GM19467 (cell line): ENCODE measurements around the gene MAGI3.

Source experiments
- ATAC-seq: cut with Tn5 transposase; IDR thresholded peaks from one replicate; pipeline ENCODE4 v1.9.1; 2021; ENCODE audit warnings: mild to moderate bottlenecking, moderate library complexity; ENCODE audit not compliant: unreplicated experiment

MAGI3 gene

GRCh38 chr1:113641396-113641795, 251.1 kb downstream of the MAGI3 start:
- no peak for ATAC-seq

DNA sequence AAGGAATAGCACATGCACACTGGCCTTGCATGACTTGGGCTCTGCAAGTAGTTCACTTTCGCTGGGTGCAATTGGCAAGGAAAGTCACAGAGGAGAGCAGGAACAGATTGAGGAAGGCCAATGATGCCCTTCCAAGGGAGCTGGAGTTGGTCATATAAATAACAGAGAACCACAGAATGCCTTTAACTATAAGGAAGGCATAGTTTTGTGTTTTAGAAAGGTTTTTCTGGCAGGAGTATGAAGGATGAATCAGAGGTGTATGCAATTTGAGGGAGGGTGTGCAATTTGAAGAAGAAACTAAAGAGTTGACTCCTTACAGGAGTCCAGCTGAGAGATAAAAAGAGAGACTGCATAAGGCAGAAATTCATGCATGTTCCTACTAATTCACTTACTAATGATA, 256.8 kb downstream of the MAGI3 start:
- ATAC-seq, result no peak

- ATAC-seq, result no peak
These were observed 258.2 kb downstream of the MAGI3 start for GRCh38 chr1:113648478-113648877.

- ATAC-seq, result no peak
These were observed 262.5 kb downstream of the MAGI3 start for GRCh38 chr1:113652771-113653170.

GRCh38 chr1:113653741-113654140, 263.4 kb downstream of the MAGI3 start:
- no peak for ATAC-seq

- ATAC-seq, result no peak
These were observed 264.6 kb downstream of the MAGI3 start for GRCh38 chr1:113654883-113655282.

DNA sequence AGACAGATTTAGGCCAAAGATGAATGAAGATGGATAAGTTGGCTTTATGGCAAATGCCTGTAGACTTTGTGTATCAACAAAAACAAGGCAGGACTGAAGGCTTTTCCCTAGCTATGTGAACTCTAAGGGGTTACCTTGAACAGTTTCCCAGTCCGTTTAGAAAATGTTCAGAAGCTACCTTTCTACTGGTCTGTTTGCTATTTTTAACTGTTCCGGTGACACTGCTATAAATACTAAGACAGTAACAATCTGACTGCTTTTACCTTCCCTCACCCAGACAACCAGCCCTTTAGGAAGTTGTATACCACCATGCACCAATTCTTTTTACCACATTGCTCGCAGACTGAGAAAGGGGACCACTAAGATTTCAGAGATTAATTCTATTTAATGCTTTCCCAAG, 266.8 kb downstream of the MAGI3 start:
- no peak for ATAC-seq

DNA sequence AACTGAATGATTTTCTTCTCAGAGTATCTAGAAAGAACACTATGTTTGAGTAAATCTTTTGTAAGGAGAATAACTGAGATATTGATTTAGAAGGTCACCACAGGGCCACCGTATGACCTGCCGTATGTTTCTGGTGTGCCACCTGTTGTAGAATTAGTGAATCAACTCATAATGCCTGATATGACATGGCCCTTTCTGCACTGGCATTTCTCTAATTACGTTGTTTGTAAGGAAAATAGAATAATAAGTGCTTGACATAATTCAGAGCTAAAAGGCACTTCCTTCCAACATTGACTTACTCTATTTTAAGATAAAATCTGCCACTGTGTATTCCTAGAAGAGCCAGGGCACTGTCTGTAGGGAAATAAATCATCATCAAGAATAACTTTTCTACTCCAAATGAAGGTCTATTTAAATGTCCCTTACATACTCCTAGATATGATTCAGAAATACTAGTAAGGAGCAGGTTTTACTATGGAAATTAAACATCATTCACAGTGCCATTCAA, 267.3 kb downstream of the MAGI3 start:
- no peak for ATAC-seq

DNA sequence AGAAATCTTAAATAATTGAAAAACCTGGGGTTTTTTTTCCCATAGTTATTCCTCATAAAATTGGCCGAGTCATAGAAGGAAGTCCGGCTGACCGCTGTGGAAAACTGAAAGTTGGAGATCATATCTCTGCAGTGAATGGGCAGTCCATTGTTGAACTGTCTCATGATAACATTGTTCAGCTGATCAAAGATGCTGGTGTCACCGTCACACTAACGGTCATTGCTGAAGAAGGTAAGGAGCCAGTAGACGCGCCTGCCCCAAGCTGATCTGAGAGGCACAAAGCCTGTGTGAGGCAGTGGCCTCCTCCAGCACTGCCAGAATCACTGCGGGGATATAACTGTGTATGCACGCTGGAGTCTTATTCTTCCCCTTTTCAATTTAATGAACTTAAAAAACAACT, 268.7 kb downstream of the MAGI3 start:
- no peak for ATAC-seq

DNA sequence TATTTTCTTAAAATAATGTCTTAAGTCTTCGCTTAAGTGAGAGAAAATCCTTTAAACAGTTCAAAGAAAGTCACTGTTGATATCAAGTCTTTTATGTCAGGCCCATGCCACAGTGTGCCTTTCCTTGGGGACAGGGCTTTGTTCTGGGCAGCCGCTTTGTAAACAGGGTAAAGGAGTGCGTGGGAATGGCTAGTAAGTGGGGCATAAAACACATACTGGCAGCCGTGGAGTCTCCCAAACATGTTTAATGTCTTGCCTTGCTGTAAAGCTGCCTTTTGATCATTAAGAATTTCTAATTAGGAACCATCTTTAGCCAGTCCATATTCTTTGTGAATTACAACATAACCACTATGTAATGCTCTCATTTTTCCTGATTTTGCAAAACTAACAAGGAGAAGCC, 269.2 kb downstream of the MAGI3 start:
- no peak for ATAC-seq

- no peak for ATAC-seq
These were observed 269.8 kb downstream of the MAGI3 start for GRCh38 chr1:113660088-113660487.

DNA sequence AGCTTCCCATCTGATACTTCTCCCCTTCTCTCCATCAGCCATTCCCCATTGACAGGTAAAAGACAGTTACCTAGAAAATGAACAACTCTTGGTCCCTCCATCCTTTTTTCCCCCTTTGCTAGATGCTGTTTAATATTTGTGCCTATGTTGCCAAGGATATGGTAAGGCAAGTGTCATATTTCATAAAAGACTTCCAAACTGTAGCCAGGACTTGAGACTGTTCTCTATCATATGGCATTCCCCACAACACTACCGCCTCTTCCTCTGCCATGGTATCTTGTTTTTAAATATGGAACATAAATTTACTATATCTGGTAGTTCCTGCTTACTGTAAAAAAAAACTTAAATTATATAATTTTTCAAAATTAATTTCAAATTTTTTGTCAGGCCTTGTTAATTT, 271.8 kb downstream of the MAGI3 start:
- ATAC-seq, result no peak

- ATAC-seq, result no peak
These were observed 273.0 kb downstream of the MAGI3 start for GRCh38 chr1:113663165-113663951.

DNA sequence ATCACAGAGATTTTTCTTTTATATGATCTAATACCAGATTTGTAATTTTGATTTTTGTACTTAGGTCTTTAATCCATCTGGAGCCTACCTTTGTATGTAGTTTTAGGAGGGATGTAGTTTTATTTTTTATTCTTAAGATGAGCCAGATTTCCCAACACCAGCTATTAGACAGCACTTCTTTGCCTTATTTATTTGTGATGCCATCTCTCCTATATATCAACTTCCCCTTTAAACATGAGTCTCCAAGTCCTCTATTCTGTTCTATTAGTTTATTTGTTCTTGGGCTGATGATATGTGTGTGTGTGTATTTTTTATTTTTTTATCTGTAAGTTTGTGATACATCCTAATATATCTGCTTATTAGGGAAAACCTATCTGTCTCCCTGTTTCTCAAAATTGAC, 274.8 kb downstream of the MAGI3 start:
- ATAC-seq, result no peak

DNA sequence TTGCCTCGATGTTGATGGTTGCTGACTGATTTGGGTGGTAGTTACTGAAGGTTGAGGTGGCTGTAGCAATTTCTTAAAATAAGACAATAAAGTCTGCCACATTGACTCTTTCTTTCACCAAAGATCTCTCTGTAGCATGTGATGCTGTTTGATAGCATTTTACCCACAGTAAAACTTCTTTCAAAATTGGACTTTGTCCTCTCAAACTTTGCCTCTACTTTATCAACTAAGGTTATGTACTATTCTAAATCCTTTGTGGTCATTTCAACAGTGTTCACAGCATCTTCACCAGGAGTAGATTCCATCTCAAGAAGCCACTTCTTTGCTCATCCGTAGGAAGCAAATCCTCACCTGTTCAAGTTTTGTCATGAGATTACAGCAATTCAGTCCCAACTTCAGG, 275.8 kb downstream of the MAGI3 start:
- ATAC-seq, result no peak

DNA sequence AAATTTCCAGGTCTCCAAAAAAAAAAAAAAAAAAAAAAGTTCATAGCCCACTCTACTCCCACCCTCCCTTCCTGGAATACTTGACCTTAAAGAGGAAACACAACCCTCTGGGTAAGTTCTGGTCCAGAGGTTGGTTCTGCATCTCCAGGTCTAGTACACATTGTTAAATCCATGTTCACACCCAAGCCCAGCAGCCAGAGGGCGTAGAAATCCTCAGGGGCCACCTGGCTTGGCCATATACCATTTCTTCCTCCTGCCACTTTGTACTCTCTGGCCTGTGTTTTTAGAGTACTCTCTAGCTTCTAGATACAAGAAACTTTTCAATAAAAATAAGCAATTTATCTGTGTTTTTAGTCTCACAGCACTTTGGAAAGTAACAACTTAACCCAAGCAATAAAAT, 279.7 kb downstream of the MAGI3 start:
- ATAC-seq, result no peak

DNA sequence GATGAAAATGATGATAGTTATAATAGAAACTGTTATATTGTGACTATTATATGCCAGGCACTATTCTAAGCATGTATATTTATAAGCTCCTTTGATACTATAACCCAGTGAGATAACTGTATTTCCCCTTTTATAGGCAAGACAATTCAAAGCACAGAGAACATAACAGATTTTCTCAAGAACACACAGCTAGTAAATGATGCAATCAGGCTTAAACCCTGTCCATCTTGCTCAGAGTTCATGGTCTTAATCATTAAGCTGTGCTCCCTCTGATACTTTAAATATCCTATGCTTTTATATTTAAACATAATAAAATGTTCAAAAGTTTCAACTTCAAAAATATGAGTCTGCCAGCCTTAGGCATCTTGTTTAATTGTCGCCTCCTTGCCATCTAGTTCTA, 280.3 kb downstream of the MAGI3 start:
- ATAC-seq, result no peak

- ATAC-seq, result no peak
These were observed 282.2 kb downstream of the MAGI3 start for GRCh38 chr1:113672491-113672890.

DNA sequence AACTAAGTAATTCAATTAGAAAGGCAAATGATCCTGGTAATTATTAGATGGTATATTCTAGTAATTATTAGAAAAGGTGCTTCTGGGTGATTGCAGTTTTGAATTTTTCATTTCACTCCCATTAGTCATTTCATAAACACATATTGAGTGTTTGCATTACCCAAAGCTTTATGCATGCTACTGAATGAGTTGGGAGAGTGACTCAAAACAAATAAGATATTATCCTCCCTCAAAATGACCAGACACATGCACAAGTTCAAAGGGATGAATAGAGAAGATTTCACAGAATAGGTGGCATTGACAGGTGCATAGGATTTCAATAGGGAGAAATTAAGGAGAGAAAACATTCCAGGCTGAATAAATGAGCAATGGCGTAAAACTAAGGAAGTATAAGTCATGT, 284.3 kb downstream of the MAGI3 start:
- no peak for ATAC-seq

DNA sequence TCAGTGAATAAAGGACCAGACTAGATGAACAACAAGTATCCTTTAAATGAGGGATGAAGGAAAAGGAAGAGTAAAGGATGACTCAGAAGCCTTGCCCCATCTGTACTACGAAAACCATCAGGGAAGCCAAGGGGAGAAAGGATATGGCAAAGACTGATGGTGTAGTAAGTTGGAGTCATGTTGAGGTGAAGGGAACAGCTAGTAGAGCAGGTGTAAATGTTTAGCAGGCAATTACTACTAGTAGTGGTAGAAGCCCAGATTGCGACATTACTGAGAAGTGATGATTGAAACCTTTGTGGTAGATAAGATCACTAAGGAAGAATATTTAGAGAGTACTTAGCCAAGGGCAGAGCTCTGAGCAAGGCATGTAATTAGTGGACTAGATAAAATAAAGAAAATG, 285.0 kb downstream of the MAGI3 start:
- ATAC-seq, result no peak

- ATAC-seq, result no peak
These were observed 286.2 kb downstream of the MAGI3 start for GRCh38 chr1:113676524-113676923.

- ATAC-seq, result no peak
These were observed 287.2 kb downstream of the MAGI3 start for GRCh38 chr1:113677250-113678158.
